Stimulated activated CD4-positive, alpha-beta T cell treated with anti-CD3 and anti-CD28 coated beads, Interleukin-4, amount 100 ng/mL, for 4 hours (primary cell): ENCODE results near the gene ZNF200.
"Not testable (repeated sequence)": the region's sequence is repeated elsewhere in the genome, so short reads cannot be mapped to it uniquely, and the experiment has no call there.

Source experiments
- DNase-seq, 2 experiments: peaks; one replicate each; pipeline ENCODE4 v3.0.0-alpha.2; 2020

ZNF200 gene, protein sequence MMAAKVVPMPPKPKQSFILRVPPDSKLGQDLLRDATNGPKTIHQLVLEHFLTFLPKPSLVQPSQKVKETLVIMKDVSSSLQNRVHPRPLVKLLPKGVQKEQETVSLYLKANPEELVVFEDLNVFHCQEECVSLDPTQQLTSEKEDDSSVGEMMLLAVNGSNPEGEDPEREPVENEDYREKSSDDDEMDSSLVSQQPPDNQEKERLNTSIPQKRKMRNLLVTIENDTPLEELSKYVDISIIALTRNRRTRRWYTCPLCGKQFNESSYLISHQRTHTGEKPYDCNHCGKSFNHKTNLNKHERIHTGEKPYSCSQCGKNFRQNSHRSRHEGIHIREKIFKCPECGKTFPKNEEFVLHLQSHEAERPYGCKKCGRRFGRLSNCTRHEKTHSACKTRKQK

DNA sequence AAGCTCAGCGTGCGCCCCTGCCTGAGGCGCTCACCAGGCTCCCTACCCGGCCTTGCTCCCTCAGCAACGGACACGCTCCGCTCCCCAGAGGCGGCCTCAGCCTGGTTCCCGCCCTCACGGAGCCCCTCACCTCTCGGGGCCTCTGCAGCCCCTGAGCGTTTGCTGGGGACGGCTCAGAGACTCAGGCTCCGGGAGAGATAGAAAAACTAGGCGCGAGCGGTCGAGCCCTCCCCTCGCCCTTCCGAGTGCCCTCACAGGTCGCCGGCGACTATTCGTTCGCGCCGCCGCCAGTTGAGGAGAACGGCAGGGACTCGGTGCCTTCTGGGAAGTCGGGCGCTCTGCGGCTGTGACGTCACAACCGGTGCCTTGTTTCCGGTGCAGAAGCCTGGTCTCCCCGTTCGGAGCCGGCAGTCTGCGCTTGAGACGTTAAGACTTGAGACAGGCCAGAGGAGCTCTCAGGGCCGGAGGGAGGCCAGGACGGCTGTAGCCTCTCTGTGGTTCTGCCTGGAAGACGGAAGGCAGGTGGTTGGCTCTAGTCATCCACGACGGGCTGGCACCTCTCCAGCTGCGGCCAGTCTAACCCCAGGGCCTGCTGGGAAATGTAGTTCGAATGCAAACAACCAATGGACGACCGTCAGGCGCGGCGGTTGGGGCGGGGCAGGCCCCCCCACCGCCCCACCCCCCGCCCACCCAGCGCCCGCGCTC, at the start of gene ZNF200:
TSS of gene ZNF200 (minus strand) at position 302 of the 705 bp plus-strand sequence. CDS start 1,403 bp downstream, outside the sequence.
- peak; percentile 90 to 91 for DNase-seq

DNA sequence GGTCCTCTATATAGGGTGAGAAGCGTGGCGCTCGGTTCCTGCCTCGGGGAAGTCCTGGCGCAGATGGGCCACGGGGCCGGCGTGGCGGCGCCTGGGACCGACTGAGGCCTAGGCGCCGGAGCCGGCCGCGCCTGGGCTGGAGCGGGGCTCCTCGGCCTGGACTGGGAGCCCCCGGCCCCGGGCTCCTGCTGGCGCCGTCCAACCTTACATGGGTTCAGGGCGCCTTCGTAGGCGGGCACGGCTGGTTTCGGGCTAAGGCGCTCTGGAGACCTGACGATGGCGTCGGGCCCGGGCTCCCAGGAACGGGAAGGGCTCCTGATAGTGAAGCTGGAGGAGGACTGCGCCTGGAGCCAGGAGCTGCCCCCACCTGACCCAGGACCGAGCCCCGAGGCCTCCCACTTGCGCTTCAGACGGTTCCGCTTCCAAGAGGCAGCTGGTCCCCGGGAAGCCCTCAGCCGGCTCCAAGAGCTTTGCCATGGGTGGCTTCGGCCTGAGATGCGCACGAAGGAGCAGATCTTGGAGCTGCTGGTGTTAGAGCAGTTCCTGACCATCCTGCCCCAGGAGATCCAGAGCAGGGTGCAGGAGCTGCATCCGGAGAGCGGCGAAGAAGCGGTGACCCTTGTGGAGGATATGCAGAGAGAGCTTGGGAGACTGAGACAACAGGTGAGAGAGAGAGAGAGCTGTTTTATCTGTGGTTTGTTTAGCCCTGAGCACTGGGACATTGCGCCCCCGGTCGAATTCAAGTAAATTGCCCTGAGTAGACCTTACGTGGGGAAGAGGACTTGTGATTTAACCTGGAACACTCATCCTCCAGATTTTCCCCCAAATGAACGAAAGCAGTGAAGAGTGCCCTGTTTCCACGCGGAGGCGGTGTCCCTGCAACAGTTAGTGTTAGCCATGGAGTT, 48.8 kb upstream of the ZNF200 start:
- no peak for DNase-seq

DNA sequence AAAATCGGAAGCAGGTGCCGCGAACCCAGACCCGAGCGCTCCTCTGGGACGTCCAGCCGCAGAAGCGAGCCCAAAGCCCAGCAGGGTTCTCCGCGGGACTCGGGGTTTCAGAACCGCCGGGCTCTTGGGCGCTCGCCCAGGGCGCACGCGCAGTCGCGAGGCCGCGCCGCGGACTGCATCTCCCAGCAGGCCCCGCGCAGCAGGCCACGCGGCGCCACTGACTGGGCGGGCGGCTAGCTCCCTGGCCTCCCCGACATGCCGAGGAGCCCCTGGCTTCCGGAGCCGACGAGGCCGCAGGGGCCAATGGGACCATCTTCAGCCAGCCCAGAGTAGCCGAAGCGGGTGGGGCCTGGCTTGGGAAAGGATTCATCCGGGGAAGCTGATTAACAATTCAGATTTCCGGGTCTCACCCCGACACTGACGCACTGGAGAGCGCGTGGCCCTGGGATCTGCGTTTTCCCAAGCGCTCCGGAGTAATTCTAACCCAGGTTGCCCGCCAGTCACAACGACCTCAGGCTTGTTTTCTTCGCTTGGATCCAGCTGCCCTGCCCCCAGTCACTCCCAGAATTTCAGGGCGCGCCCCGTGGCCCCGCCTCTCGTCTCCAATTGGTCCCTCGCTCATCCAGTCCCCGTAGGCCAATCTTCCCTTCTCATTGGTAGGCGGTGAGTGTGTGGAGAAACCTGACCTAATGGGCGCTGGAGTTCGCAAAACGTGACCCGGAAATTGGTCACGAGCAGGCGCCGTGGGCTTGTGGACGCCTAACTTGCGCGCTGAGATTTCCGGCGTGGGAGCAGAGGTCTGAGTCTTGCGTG, 48.0 kb upstream of the ZNF200 start, which contains the start of gene ZNF263:
TSS of gene ZNF263 (plus strand) at position 762 of the 813 bp plus-strand sequence. CDS start 328 bp downstream, outside the sequence.
- peak; percentile 89 to 95 for DNase-seq

DNA sequence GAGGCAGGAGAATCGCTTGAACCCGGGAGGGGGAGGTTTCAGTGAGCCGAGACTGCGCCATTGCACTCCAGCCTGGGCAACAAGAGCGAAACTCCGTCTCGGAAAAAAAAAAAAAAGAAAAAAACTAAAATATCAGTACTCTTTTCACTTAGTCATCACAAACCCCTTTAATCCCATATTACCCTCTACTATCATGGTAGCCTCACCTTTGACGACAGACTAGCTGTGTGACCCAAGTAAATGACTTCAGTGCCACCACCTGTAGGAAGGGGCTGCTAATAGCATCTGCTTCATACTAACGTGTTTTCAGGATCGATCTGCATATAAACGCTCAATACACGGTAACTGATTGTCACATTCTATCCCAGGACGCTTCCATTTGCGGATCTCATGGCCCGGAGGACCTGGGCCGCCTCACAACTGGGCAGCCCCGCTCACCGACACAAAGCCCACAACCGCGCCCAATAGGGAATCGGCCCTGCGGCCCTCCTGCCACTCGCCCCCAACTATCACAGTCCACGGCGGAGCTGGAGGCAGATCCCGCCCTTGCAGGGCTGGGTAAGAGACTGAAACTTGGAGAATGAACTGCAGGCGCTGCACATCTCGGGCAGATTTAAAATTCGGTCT, 47.3 kb upstream of the ZNF200 start:
- DNase-seq, result no peak

DNA sequence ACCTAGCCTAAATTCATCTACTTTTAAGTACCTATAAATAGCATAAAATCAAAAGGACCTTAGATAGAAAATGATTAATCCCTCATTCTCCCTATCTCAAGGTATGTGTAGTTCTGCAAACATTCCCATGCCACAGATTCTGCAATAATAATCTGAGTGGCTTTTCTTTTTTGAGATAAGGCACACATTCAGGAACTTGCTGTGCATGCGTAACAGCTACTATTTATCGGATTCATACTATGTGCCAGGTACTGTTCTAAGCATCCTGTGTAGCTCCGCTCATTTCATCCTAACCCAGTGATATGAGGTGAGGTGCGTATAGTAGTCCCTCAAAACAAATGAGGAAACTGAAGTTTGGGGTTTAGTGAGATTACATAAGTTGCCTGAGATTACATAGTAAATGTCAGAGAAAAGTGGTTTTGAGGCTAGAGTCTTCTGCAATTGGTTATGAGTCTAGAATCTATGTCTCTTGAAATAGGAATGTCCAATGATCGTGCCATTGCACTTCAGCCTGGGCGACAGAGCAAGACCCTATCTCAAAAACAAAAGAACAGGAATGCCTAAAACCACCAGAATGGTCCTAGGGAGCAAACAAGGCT, 46.4 kb upstream of the ZNF200 start:
- no peak for DNase-seq

DNA sequence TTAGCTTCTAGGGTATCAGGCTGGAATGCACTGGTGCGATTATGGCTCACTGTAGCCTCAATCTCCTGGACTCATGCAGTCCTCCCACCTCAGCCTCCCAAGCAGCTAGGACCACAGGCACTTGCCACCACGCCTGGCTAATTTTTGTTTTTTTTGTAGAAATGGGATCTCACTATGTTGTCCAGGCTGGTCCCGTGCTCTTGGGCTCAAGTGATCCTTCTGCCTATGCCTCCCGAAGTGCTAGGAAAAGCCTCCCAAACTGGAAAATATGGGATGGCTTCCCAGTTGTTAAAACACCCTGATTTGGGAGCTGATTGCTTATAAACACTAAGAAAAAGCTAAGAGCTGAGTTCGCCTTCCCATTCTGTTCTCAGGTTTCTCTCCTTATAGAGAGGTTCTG, 41.7 kb upstream of the ZNF200 start:
- no peak for DNase-seq

DNA sequence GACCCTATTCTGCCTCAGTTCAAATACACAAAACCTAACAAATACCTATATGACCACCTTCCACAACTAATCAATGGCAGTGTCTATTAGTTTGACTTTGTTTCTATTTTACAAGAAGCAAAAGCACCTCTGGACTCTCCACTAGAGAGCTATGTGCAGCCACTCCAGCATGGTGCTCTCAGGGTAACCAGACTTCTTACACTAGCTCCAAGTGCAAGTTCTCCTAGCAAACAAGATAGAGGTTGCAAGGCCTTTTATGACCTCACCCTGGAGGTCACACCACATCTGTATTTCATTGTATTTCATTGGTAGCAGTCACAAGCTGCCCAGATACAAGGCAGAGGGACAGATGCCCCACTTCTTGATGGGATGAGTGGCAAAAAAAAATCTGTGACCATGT, 40.0 kb upstream of the ZNF200 start:
- no peak for DNase-seq

DNA sequence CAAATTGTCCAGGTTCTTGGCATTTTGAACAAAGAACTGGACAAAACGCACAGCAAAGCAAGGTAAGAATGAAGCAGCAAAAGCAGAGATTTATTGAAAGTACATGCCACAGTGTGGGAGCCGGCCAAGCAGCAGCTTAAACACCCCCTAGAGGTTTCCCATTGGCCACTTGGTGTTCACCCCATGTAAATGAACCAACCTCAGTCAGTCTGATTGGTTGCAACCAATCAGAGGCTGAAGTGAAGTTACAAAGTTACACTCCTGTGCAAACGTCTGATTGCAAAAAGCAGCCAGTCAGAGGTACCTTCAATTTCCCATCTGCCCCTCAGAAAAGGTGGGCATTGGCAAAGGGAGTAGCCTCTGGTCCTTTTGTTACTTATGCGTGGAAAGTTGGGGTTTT, 39.5 kb upstream of the ZNF200 start:
- no peak for DNase-seq

DNA sequence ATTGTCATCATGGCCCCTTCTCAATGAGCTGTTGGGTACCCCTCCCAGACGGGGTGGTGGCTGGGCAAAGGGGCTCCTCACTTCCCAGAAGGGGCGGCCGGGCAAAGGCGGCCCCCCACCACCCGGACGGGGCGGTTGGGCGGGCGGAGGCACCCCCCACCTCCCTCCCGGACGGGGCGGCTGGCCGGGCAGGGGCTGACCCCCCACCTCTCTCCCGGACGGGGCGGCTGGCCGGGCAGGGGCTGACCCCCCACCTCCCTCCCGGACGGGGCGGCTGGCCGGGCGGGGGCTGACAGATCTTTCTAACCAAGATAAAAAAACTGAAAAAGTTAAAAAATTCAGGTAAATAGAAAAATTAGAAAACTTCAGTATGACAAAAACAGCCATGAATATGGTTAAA, 36.3 kb upstream of the ZNF200 start:
- DNase-seq, result not testable (repeated sequence)

DNA sequence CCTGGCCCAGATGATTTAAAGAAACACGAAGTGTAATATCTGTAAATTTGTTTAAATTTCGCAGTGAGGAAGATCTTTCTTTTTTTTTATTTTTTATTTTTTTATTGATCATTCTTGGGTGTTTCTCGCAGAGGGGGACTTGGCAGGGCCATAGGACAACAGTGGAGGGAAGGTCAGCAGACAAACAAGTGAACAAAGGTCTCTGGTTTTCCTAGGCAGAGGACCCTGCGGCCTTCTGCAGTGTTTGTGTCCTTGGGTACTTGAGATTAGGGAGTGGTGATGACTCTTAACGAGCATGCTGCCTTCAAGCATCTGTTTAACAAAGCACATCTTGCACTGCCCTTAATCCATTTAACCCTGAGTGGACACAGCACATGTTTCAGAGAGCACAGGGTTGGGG, 35.8 kb upstream of the ZNF200 start:
- not testable (repeated sequence) for DNase-seq

DNA sequence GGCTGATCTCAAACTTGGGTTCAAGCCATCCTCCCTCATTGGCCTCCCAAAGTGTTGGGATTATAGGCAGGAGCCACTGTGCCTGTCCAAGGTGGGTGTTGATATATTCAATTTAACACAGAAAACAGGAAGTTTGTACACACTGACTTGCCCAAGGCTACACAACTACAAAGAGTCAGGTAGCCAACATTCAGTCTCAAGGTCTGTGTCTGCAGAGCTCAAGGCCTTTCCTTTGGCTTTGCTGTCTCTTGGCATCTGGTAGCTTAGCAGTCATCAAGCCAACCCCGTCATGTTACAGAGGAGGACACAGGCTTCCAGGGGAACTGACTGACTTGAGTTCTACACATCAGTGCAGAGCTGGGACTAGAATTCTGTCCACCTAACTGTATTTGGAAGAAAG, 33.3 kb upstream of the ZNF200 start:
- no peak for DNase-seq

DNA sequence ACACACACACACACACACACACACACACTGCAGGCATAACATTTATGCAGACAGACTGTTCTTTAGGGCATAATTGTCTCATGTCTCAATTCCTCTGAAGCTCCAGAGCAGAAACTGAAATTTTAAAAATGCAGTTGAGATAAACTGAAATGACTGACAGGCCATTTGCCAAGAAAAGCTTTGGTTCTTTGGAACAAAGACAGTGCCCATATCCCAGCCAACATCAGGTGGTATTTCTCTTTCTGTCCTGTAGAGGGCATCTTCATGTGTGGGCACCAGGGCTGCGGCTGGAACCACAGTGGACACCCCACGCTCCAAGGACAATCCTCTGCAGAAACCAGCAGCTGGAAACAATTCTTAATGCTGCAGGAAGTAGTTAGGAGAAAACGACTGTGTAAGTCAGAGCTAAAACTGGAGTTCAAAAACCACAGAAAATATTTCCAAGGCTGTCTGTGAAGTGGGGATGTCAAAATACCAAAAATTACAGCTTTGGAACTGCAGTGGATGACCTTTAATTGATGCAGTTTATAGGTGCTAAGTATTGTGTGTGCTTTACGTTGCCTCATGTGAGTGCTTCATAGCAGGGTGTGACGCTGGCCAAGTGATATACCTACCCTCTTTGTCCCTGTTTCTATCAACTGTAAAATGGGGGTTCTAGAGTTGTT, 32.0 kb upstream of the ZNF200 start:
- DNase-seq, result no peak

DNA sequence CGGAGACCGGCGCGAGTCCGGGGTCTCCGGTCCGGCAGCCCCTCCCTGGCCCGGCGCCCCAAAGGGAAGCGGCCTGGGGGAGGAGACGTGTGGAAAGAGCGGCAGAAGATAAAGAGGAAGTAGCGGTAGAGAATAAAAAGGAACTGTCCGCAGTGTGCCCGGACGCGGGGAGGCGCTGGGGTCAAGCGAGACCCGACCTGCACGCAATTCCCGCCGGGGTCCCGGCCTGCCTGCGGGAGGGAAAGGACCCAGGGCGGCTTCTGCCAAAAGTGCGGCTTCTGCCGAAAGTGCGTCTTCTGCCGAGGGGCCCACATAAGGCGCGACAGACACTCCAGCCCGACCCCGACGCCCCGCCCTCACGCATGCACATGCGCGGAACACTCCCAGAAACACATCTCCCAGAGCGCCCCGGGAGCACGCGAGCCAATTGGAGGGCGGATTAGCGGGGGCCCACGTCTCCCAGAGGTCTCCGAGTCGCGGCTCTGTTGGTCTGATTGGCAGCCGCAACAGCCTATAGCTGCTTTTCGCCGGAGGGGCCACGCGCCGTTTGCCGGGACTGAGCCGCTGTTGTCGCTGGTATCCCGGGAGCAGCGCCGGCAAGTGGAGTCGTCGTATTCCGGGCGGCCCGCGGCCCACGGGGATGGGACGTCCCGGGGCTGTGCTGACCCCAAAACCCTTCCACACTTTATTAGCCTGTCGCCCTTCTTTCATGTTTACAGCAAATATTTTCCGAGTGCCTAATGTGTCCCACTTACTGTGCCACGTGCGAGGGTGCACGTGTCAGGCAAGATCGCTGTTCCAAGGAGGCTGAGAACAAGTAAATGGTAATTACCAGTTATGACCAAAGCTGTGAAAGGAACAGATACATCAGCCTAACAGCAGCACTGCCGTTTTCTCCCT, 29.4 kb upstream of the ZNF200 start:
- DNase-seq, result peak; percentile 98 to 99

DNA sequence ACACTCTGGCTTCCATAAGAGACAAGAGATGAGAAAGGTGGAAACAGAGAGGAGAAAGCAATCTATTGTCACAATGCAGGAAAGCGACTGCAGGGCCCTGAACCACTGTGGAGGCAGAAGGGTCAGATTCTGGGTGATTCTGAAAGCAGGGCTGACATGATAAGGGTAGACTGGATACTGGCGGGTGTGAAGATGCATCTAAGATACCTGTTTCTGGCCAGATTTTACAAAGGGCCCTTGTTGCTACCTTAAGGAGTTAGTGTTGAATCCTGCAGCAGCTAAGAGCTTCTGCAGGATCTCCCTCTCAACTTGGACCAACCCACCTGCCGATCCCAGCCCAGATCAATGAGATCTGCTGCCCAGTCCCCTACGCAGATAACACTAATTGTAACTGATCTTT, 27.6 kb upstream of the ZNF200 start:
- no peak for DNase-seq

DNA sequence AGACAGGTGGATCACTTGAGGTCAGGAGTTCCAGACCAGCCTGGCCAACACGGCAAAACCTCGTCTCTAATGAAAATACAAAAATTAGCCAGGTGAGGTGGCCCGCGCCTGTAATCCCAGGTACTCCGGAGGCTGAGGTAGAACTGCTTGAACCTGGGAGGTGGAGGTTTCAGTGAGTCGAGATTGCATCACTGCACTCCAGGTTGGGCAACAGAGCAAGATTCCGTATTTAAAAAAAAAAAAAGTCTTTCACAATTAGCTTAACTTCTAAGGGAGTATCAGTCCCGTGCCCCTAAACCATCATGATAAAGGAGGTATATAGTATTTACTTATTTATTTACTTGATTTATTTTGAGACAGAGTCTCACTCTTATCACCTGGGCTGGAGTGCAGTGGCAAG, 24.9 kb upstream of the ZNF200 start:
- no peak for DNase-seq

DNA sequence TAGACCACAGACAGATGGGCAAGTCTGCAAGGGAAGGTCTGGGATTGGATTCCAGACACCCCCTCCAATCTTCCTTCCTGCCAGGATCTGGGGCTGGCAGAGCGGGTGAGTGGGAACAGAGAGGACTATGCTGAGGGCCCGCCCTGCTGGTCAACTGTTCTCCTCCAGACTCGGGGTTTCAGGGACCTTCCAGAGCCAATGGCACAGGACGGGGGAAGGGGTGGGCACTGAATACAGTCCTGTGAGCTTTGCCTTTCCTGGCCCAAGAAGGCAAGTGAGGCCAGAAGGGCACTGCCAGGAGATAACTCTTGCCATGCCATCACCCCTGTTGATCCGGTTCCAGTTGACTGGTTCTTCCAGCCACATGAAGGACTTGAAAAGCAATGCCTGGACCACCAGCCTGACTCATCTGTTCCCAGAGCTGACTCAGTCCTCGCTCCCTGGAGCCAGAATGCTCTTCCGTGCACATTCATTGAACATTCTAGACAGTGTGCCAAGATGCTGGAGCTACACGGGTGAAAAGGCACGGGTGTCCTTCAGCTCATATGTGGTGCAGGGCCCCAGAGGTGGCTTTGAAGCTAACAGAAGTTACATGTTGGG, 22.0 kb upstream of the ZNF200 start:
- no peak for DNase-seq

DNA sequence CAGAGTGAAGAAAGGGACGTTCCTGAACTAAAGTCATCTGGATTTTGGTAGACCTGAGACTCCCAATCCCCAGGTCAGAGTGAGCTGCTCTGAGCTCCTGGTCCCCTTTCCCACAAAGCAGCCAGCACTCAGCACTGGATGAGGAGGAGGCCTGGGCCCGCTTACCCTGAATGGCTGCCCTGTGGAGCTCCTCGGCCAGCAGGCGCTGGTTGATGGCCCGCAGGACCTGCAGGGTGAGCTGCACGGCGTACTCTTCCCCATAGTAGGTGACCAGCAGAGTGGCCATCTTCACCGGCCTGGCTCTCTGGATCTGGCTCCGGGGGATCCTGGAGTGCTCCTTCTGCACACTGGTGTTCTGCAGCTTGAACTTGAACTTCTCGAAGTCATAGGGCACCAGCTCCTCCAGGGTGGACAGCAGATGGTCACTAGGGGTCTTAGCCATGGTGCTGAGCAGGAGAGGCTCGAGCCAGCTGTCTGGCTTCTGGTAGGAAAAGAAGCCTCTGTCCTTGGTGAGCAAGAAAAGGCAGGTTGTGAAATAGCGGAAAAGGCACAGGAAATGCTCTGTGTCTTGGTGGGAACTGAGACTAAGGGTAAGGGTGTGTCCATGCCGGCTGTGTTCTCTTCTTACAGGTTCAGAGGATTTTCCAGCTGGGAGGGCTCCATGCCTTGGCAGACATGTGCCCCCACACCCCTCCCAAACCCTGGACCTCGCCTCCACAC, 21.3 kb upstream of the ZNF200 start, which contains the start of gene MEFV:
TSS of gene MEFV (minus strand) at position 488 of the 720 bp plus-strand sequence. CDS start at position 442, 46 bp downstream.
- DNase-seq, result no peak

DNA sequence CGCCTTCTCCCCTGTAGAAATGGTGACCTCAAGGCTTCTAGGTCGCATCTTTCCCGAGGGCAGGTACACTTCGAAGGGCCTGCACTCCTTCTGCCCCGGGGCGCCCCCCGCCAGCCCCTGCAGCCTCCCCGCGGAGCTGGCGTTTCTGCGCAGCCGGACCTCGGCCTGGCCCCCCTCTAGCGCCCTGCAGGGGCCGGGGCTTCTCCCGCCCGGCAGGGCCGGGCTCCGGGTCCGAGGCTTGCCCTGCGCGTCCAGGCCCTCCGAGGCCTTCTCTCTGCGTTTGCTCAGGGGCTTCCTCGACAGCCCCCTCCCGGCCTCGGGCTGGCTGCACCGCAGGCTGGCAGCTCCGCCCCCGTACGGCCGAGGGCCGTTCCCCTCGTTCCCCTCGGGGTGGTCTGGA, 19.4 kb upstream of the ZNF200 start:
- no peak for DNase-seq
